SK-N-SH treated with all-trans-retinoic acid at 6 μM for 48 hours (cell line): ENCODE data around the gene FAM227B.

Experiments
- ATAC-seq: fragments of 200-7000 bp; cut with Tn5 transposase; 3 replicates; pipeline ENCODE4 v1.9.1; 2020; ENCODE audit warnings: mild to moderate bottlenecking, moderate library complexity
- ARNTL ChIP-seq: fragments of 450-650 bp; formaldehyde crosslinking; IDR thresholded peaks from 2 replicates; pipeline ENCODE4 v1.5.0; 2020; ENCODE audit warnings: low read depth, mild to moderate bottlenecking, moderate library complexity, borderline replicate concordance
- BACH2 ChIP-seq: fragments of 250-450 bp; sonication (Bioruptor Pico); IDR thresholded peaks from 2 replicates; pipeline ENCODE4 v1.9.0; 2021; ENCODE audit warnings: mild to moderate bottlenecking, borderline replicate concordance
- CSDC2 ChIP-seq: fragments of 250-450 bp; sonication (Bioruptor Pico); IDR thresholded peaks from 2 replicates; pipeline ENCODE4 v1.5.0; 2020; ENCODE audit warnings: mild to moderate bottlenecking, moderate library complexity
- ESRRG ChIP-seq: fragments of 250-450 bp; sonication (Bioruptor Pico); IDR thresholded peaks from 2 replicates; pipeline ENCODE4 v1.6.1; 2021; ENCODE audit warnings: mild to moderate bottlenecking
- GLIS3 ChIP-seq: fragments of 250-450 bp; sonication (Bioruptor Pico); IDR thresholded peaks from 2 replicates; pipeline ENCODE4 v1.5.0; 2020; ENCODE audit warnings: mild to moderate bottlenecking, moderate library complexity
- ISL1 ChIP-seq: fragments of 250-450 bp; sonication (Bioruptor Pico); IDR thresholded peaks from 2 replicates; pipeline ENCODE4 v2.1.2; 2022; ENCODE audit warnings: mild to moderate bottlenecking, moderate library complexity
- OSR1 ChIP-seq: fragments of 250-450 bp; sonication (Bioruptor Pico); IDR thresholded peaks from 2 replicates; pipeline ENCODE4 v1.8.0; 2022; ENCODE audit warnings: moderate library complexity, mild to moderate bottlenecking, inconsistent platforms
- PPARA ChIP-seq: fragments of 250-450 bp; sonication (Bioruptor Pico); IDR thresholded peaks from 2 replicates; pipeline ENCODE4 v1.5.0; 2020; ENCODE audit warnings: mild to moderate bottlenecking, borderline replicate concordance
- RARB ChIP-seq: fragments of 250-450 bp; sonication (Bioruptor Pico); IDR thresholded peaks from 2 replicates; pipeline ENCODE4 v1.8.0; 2021; ENCODE audit warnings: mild to moderate bottlenecking, moderate library complexity
- SNAI2 ChIP-seq: fragments of 250-450 bp; sonication (Bioruptor Pico); IDR thresholded peaks from 2 replicates; pipeline ENCODE4 v1.5.0; 2020; ENCODE audit warnings: mild to moderate bottlenecking, moderate library complexity
- TCF4 ChIP-seq: fragments of 250-450 bp; sonication (Bioruptor Pico); IDR thresholded peaks from 2 replicates; pipeline ENCODE4 v1.8.0; 2021; ENCODE audit warnings: mild to moderate bottlenecking, moderate library complexity, borderline replicate concordance
- TOX ChIP-seq: fragments of 250-450 bp; sonication (Bioruptor Pico); IDR thresholded peaks from 2 replicates; pipeline ENCODE4 v1.8.0; 2021; ENCODE audit warnings: mild to moderate bottlenecking, moderate library complexity, borderline replicate concordance
- ZC3H10 ChIP-seq: fragments of 250-450 bp; sonication (Bioruptor Pico); IDR thresholded peaks from 2 replicates; pipeline ENCODE4 v1.5.1; 2021; ENCODE audit warnings: mild to moderate bottlenecking, moderate library complexity
- ZFP3 ChIP-seq: fragments of 250-450 bp; sonication (Bioruptor Pico); IDR thresholded peaks from 2 replicates; pipeline ENCODE4 v1.5.0; 2020; ENCODE audit warnings: mild to moderate bottlenecking, moderate library complexity
- ZFP30 ChIP-seq: fragments of 450-650 bp; formaldehyde crosslinking; IDR thresholded peaks from 2 replicates; pipeline ENCODE4 v1.5.0; 2022; ENCODE audit warnings: mild to moderate bottlenecking, moderate library complexity
- ZNF565 ChIP-seq: fragments of 450-650 bp; formaldehyde crosslinking; conservative IDR thresholded peaks from 2 replicates; pipeline ENCODE4 v1.5.0; 2020; ENCODE audit warnings: low read depth, mild to moderate bottlenecking, moderate library complexity
- ZNF70 ChIP-seq: fragments of 450-650 bp; formaldehyde crosslinking; IDR thresholded peaks from 2 replicates; pipeline ENCODE4 v1.5.0; 2020; ENCODE audit warnings: mild to moderate bottlenecking, moderate library complexity
- ZNF8 ChIP-seq: fragments of 450-650 bp; formaldehyde crosslinking; IDR thresholded peaks from 2 replicates; pipeline ENCODE4 v1.5.0; 2020; ENCODE audit warnings: mild to moderate bottlenecking, moderate library complexity
- TF ChIP-seq, protein P1 (sequence below): fragments of 250-450 bp; sonication (Bioruptor Pico); IDR thresholded peaks from 2 replicates; pipeline ENCODE4 v1.5.0; 2020; ENCODE audit warnings: mild to moderate bottlenecking, moderate library complexity
- TF ChIP-seq, protein P2 (sequence below): fragments of 250-450 bp; sonication (Bioruptor Pico); IDR thresholded peaks from 2 replicates; pipeline ENCODE4 v1.5.1; 2020; ENCODE audit warnings: low read depth, mild to moderate bottlenecking, moderate library complexity
- TF ChIP-seq, protein P3 (sequence below): fragments of 250-450 bp; sonication (Bioruptor Pico); IDR thresholded peaks from 2 replicates; pipeline ENCODE4 v1.8.0; 2021; ENCODE audit warnings: low read depth, mild to moderate bottlenecking, moderate library complexity, borderline replicate concordance

Gene FAM227B

DNA sequence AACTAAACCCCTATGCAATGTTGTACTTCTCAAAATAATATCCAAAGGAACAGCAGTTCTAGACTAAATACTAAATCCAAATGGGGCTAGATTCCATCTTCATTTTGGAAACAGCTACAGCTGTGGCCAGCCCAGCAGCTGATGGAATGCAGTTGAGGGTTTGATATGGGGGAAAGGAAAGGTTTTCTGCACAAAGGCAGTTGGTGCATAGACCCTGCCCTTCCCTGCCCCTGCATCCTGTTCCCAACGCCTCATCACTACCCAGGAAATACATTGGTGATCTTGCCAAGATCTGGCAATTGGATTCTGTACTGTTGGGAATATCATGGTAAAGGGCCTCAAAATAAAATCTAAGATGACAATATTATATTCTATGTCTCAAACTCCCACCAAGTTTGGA lies 44.1 kb upstream of the FAM227B start:
- no peak for ATAC-seq
- no peak for TF ChIP-seq OSR1 (CRISPR knock-in tag)

DNA sequence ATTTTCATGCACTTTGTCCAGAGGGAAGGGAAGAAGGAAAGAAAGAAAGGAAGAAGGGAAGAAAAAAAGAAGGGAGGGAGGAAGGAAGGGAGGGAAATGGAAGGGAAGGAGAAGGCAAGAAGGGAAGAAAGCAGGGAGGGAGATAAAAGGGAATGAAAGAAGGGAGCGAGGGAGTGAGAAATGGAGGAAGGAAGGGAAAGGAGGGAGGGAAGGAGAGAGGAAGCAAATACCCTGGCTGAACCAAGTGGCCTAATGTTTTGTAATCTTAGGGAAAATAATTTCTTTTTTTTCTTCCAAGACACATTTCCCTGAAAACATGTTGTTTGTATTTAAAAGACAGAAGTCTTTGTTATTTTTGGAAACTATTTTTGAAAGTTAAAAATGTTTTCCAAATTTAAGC lies 36.1 kb upstream of the FAM227B start:
- no peak for ATAC-seq
- TF ChIP-seq SNAI2 (no peak), ZFP3 (CRISPR knock-in tag) (no peak), ZNF565 (CRISPR knock-in tag) (no peak)
- TF ChIP-seq, protein P1, sequence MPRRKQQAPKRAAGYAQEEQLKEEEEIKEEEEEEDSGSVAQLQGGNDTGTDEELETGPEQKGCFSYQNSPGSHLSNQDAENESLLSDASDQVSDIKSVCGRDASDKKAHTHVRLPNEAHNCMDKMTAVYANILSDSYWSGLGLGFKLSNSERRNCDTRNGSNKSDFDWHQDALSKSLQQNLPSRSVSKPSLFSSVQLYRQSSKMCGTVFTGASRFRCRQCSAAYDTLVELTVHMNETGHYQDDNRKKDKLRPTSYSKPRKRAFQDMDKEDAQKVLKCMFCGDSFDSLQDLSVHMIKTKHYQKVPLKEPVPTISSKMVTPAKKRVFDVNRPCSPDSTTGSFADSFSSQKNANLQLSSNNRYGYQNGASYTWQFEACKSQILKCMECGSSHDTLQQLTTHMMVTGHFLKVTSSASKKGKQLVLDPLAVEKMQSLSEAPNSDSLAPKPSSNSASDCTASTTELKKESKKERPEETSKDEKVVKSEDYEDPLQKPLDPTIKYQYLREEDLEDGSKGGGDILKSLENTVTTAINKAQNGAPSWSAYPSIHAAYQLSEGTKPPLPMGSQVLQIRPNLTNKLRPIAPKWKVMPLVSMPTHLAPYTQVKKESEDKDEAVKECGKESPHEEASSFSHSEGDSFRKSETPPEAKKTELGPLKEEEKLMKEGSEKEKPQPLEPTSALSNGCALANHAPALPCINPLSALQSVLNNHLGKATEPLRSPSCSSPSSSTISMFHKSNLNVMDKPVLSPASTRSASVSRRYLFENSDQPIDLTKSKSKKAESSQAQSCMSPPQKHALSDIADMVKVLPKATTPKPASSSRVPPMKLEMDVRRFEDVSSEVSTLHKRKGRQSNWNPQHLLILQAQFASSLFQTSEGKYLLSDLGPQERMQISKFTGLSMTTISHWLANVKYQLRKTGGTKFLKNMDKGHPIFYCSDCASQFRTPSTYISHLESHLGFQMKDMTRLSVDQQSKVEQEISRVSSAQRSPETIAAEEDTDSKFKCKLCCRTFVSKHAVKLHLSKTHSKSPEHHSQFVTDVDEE (CRISPR knock-in tag), result no peak

DNA sequence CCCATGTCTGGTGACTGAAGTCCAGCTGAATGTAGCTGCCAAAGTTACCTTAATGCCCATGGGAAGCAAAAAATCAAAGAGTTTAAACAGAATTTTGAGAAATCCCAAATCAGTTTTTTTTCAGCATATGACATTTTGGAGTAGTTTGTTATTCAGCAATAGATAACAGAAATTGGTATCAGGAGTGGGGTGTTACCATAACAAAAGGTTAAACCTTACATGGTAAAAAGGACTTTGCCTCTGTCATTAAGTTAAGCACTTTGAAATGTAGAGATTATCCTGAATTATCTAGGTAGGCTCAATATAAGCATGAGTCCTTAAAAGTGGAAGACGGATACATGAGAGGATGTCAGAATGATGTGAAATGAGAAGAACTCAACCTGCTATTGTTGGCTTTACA lies 32.3 kb upstream of the FAM227B start:
- TF ChIP-seq SNAI2, result no peak
- no peak for TF ChIP-seq ESRRG
- TF ChIP-seq TCF4 (CRISPR knock-in tag), result no peak
- TF ChIP-seq PPARA, result no peak
- TF ChIP-seq ZFP3 (CRISPR knock-in tag), result no peak
- no peak for TF ChIP-seq ZC3H10 (CRISPR knock-in tag)
- TF ChIP-seq GLIS3, result no peak
- no peak for TF ChIP-seq ZNF565 (CRISPR knock-in tag)
- no peak for TF ChIP-seq CSDC2
- ATAC-seq, result no peak

DNA sequence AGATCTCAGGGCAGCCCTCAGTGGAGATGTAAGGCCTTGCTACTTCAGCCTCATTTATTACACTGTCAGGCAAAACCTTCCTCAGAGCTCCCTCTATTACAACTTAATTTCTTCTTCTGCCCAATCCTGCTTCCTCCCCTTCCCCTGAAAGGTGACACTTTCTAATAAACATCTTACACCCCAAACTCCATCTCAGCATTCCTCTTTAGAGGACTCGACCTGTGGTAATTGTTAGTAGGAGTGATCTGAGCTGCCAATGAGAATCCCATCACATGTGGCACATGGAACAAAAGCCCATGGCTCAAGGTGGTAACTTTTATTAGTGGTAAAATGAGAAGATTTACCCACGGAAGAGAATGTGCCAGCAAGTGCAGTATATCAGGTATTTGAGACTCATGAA lies 30.1 kb upstream of the FAM227B start:
- ATAC-seq, result no peak
- no peak for TF ChIP-seq ARNTL (CRISPR knock-in tag)
- TF ChIP-seq ISL1 (CRISPR knock-in tag), result no peak
- no peak for TF ChIP-seq TCF4 (CRISPR knock-in tag)
- no peak for TF ChIP-seq TOX (CRISPR knock-in tag)
- no peak for TF ChIP-seq SNAI2
- TF ChIP-seq ZNF70 (CRISPR knock-in tag), result no peak
- TF ChIP-seq ZNF8 (CRISPR knock-in tag), result no peak
- TF ChIP-seq ESRRG, result no peak
- no peak for TF ChIP-seq GLIS3
- TF ChIP-seq ZNF565 (CRISPR knock-in tag), result no peak
- TF ChIP-seq RARB, result no peak
- no peak for TF ChIP-seq OSR1 (CRISPR knock-in tag)
- no peak for TF ChIP-seq CSDC2
- TF ChIP-seq, protein P1 (CRISPR knock-in tag), result no peak
- TF ChIP-seq BACH2 (CRISPR knock-in tag), result no peak
- no peak for TF ChIP-seq ZFP30 (CRISPR knock-in tag)
- TF ChIP-seq, protein P2, sequence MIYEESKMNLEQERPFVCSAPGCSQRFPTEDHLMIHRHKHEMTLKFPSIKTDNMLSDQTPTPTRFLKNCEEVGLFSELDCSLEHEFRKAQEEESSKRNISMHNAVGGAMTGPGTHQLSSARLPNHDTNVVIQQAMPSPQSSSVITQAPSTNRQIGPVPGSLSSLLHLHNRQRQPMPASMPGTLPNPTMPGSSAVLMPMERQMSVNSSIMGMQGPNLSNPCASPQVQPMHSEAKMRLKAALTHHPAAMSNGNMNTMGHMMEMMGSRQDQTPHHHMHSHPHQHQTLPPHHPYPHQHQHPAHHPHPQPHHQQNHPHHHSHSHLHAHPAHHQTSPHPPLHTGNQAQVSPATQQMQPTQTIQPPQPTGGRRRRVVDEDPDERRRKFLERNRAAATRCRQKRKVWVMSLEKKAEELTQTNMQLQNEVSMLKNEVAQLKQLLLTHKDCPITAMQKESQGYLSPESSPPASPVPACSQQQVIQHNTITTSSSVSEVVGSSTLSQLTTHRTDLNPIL (CRISPR knock-in tag), result no peak
- TF ChIP-seq ZFP3 (CRISPR knock-in tag), result no peak
- TF ChIP-seq PPARA, result no peak
- TF ChIP-seq, all 23 proteins: peak for 0

DNA sequence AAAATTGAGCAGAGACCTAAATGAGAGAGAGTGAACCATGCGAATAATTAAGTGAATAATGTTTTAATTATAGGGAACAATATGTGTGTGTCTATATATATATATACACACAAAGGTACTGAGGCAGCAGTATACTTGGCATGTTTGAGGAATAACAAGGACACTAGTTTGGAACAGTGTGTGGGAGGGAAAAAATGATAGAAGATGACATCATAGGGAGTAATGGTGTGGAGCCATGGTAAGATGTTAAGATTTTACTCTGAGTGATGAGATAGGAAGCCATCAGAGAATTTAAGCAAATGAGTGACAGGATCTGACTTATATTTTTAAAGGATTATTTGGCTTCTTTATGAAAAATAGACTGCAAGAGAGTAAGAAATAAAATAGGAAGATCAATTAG lies 29.4 kb upstream of the FAM227B start:
- TF ChIP-seq TCF4 (CRISPR knock-in tag), result no peak
- TF ChIP-seq TOX (CRISPR knock-in tag), result no peak
- TF ChIP-seq OSR1 (CRISPR knock-in tag), result no peak
- TF ChIP-seq ZC3H10 (CRISPR knock-in tag), result no peak
- no peak for TF ChIP-seq CSDC2
- no peak for TF ChIP-seq ZNF565 (CRISPR knock-in tag)
- TF ChIP-seq ZNF8 (CRISPR knock-in tag), result no peak
- TF ChIP-seq ZFP30 (CRISPR knock-in tag), result no peak
- TF ChIP-seq ESRRG, result no peak
- TF ChIP-seq ARNTL (CRISPR knock-in tag), result no peak
- TF ChIP-seq SNAI2, result no peak
- TF ChIP-seq, protein P3, sequence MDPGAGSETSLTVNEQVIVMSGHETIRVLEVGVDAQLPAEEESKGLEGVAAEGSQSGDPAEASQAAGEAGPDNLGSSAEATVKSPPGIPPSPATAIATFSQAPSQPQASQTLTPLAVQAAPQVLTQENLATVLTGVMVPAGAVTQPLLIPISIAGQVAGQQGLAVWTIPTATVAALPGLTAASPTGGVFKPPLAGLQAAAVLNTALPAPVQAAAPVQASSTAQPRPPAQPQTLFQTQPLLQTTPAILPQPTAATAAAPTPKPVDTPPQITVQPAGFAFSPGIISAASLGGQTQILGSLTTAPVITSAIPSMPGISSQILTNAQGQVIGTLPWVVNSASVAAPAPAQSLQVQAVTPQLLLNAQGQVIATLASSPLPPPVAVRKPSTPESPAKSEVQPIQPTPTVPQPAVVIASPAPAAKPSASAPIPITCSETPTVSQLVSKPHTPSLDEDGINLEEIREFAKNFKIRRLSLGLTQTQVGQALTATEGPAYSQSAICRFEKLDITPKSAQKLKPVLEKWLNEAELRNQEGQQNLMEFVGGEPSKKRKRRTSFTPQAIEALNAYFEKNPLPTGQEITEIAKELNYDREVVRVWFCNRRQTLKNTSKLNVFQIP (CRISPR knock-in tag), result no peak
- no peak for TF ChIP-seq ZNF70 (CRISPR knock-in tag)
- TF ChIP-seq, all 23 proteins: peak for 0
- no peak for ATAC-seq
